Cardiac ventricle fibroblast (primary cell): Measurements from ENCODE around the gene POLR2H. TPM values are rescaled to one million over a fixed set of nuclear protein-coding genes. Genes with fewer than 3 reads are reported as not detected.

Experiments
- total RNA-seq: library from RNA; depleted of rRNA; stranded (reverse); fragments of >200 nt; gene quantifications from 2 replicates; pipeline ENCODE4 v1.2.3, GENCODE V29; 2015

Gene POLR2H
- 73.9 and 86.3 TPM in 2 replicates for total RNA-seq

DNA sequence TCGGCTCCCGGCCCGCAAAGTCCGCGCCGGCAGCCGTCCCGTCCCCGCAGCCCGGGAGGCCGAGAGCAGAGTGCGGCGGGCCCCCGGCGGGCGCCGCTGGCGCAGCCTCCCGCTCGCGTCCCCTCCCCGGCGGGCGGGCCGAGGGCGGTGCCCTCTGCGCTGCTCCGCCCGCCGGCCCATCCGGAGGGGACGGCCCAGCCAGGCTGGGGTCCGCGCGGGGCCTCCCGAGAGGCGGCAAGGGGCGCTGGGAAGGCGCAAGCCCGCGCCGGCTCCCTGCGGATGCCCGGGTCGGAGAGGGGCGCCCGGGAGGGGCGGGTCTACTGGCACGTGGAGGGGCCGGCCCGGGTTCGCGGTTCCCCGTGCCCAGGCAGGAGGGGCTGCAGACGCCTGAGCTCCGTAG is at the start of gene POLR2H, which contains the start of gene CLCN2:
POLR2H (plus strand) TSS at position 179 of the 400 bp plus-strand sequence. CDS start 1,783 bp downstream, outside the sequence.
CLCN2 (minus strand) TSS at position 74 of the 400 bp plus-strand sequence. CDS start 126 bp downstream, outside the sequence.

GRCh38 chr3:184314363-184314699 is 47.2 kb upstream of the POLR2H start, which contains the start of gene EIF4G1:
Gene EIF4G1 (plus strand): TSS chr3:184314606. CDS start chr3:184315797, 1,191 bp downstream.

GRCh38 chr3:184337399-184337714 is 24.2 kb upstream of the POLR2H start, which contains the start of gene FAM131A:
Gene FAM131A (plus strand): TSS chr3:184337600. CDS start chr3:184337631, 31 bp downstream.

GRCh38 chr3:184377882-184378445 is 16.5 kb downstream of the POLR2H start, which contains the start of gene THPO:
Gene THPO (minus strand): TSS chr3:184378207. CDS start chr3:184376259, 1,948 bp downstream.

GRCh38 chr3:184379358-184380184 is 18.1 kb downstream of the POLR2H start, which contains the start of gene CHRD:
Gene CHRD (plus strand): TSS chr3:184380054. CDS start chr3:184380319, 265 bp downstream.

Other genes with a start within 250 kb of the POLR2H start
- 13.9 and 15.5 TPM in 2 replicates for gene EIF2B5, start 226.4 kb upstream of the POLR2H start, total RNA-seq
- 39.9 and 56.8 TPM in 2 replicates for gene DVL3, start 206.3 kb upstream of the POLR2H start, total RNA-seq
- gene AP2M1, start 186.9 kb upstream of the POLR2H start, total RNA-seq: 247 and 299 TPM in 2 replicates
- gene ABCF3, start 175.5 kb upstream of the POLR2H start, total RNA-seq: 35.8 and 43.3 TPM in 2 replicates
- 0.05 and 0.06 TPM in 2 replicates for gene VWA5B2, start 132.1 kb upstream of the POLR2H start, total RNA-seq
- 71.8 and 73.8 TPM in 2 replicates for gene ALG3, start 112.7 kb upstream of the POLR2H start, total RNA-seq
- gene EEF1AKMT4, start 112.0 kb upstream of the POLR2H start, total RNA-seq: 4.3 and 5.9 TPM in 2 replicates
- not detected in 2 replicates for gene CAMK2N2, start 100.2 kb upstream of the POLR2H start, total RNA-seq
- gene ECE2, start 85.7 kb upstream of the POLR2H start, total RNA-seq: 0.12 TPM in 1 of 2 replicates, not detected in the other
- 172 and 183 TPM in 2 replicates for gene PSMD2, start 62.5 kb upstream of the POLR2H start, total RNA-seq
- gene EIF4G1, start 47.1 kb upstream of the POLR2H start, total RNA-seq: 253 and 283 TPM in 2 replicates
- 16.7 and 17.4 TPM in 2 replicates for gene FAM131A, start 24.1 kb upstream of the POLR2H start, total RNA-seq
- 2.5 and 3.0 TPM in 2 replicates for gene CLCN2, start 105 bp upstream of the POLR2H start, total RNA-seq
- gene THPO, start 16.5 kb downstream of the POLR2H start, total RNA-seq: 0.19 TPM in 1 of 2 replicates, not detected in the other
- gene CHRD, start 18.3 kb downstream of the POLR2H start, total RNA-seq: 1.0 and 2.2 TPM in 2 replicates
- 2.9 and 3.2 TPM in 2 replicates for gene EPHB3, start 200.1 kb downstream of the POLR2H start, total RNA-seq